HepG2 (cell line): ENCODE data around the gene PMPCB. TPM values are rescaled to one million over a fixed set of nuclear protein-coding genes. Genes with fewer than 3 reads are reported as not detected.
A peak's percentile ranks its signal among the peaks of the same experiment; 100 is the strongest.

Source experiments
- KLF9 ChIP-seq: IDR thresholded peaks from 2 replicates; pipeline ENCODE4 v1.6.1; 2016; ENCODE audit warnings: low read depth
- MEIS1 ChIP-seq: sonication (generic); formaldehyde crosslinking; IDR thresholded peaks from 2 replicates; pipeline ENCODE4 v1.9.0; 2021; ENCODE audit warnings: mild to moderate bottlenecking, missing genetic modification reagents, moderate library complexity, borderline replicate concordance
- MEIS2 ChIP-seq: sonication (generic); formaldehyde crosslinking; IDR thresholded peaks from 2 replicates; pipeline ENCODE4 v1.9.0; 2021; ENCODE audit warnings: mild to moderate bottlenecking, missing genetic modification reagents
- NCOA2 ChIP-seq: sonication (generic); formaldehyde crosslinking; IDR thresholded peaks from 2 replicates; pipeline ENCODE4 v1.8.0; 2022; ENCODE audit warnings: inconsistent platforms
- RFX1 ChIP-seq: fragments of 450-650 bp; IDR thresholded peaks from 2 replicates; pipeline ENCODE4 v1.6.1; 2017
- SP140L ChIP-seq: sonication (generic); formaldehyde crosslinking; IDR thresholded peaks from 2 replicates; pipeline ENCODE4 v1.4.0; 2020; ENCODE audit warnings: missing genetic modification reagents, borderline replicate concordance
- SRY ChIP-seq: sonication (generic); formaldehyde crosslinking; IDR thresholded peaks from 2 replicates; pipeline ENCODE4 v1.8.0; 2022; ENCODE audit warnings: mild to moderate bottlenecking, missing genetic modification reagents
- ZNF143 ChIP-seq: sonication (generic); formaldehyde crosslinking; IDR thresholded peaks from 2 replicates; pipeline ENCODE4 v1.4.0; 2020; ENCODE audit warnings: missing genetic modification reagents
- ZNF256 ChIP-seq: sonication (generic); formaldehyde crosslinking; conservative IDR thresholded peaks from 2 replicates; pipeline ENCODE4 v1.4.0; 2020; ENCODE audit warnings: missing genetic modification reagents
- ZNF331 ChIP-seq: sonication (generic); formaldehyde crosslinking; IDR thresholded peaks from 2 replicates; pipeline ENCODE4 v1.4.0; 2020; ENCODE audit warnings: missing genetic modification reagents
- ZNF335 ChIP-seq: sonication (generic); formaldehyde crosslinking; IDR thresholded peaks from 2 replicates; pipeline ENCODE4 v1.4.0; 2020; ENCODE audit warnings: missing genetic modification reagents
- ZNF337 ChIP-seq: sonication (generic); formaldehyde crosslinking; IDR thresholded peaks from 2 replicates; pipeline ENCODE4 v1.5.1; 2020; ENCODE audit warnings: missing genetic modification reagents, low read depth, mild to moderate bottlenecking, borderline replicate concordance
- ZSCAN12 ChIP-seq: sonication (generic); formaldehyde crosslinking; IDR thresholded peaks from 2 replicates; pipeline ENCODE4 v1.9.0; 2021; ENCODE audit warnings: mild to moderate bottlenecking, missing genetic modification reagents
- ZSCAN30 ChIP-seq: sonication (generic); formaldehyde crosslinking; IDR thresholded peaks from 2 replicates; pipeline ENCODE4 v1.5.0; 2020; ENCODE audit warnings: mild to moderate bottlenecking, missing genetic modification reagents
- polyA plus RNA-seq, 8 experiments: library from polyadenylated mRNA; depleted of rRNA in 3 of 8; stranded (reverse) in 7 of 8; unstranded in 1 of 8; fragments of >200 nt; fragmentation: Illumina TruSeq in 4 of 8; extraction: Trizol in 4 of 8; gene quantifications; 2 replicates each; pipeline versions ENCODE4 v1.2.1 to v1.2.3, GENCODE V29; 2011 to 2016; ENCODE audit warnings: low read depth in 4 of 8, missing spikeins in 1 of 8, mixed read lengths in 1 of 8; ENCODE audit not compliant: insufficient read depth in 1 of 8
- total RNA-seq, 5 experiments: library from RNA; depleted of rRNA; stranded (reverse); fragments of >200 nt; fragmentation: Illumina TruSeq; extraction: Trizol; gene quantifications; 2 replicates each; pipeline ENCODE4 v1.2.3, GENCODE V29; 2016; ENCODE audit warnings: low read depth in 1 of 5
- TF ChIP-seq, protein P1 (sequence below): sonication (generic); formaldehyde crosslinking; IDR thresholded peaks from 2 replicates; pipeline ENCODE4 v1.4.0; 2020; ENCODE audit warnings: missing genetic modification reagents, borderline replicate concordance
- TF ChIP-seq, protein P2 (sequence below): sonication (generic); formaldehyde crosslinking; IDR thresholded peaks from 2 replicates; pipeline ENCODE4 v1.8.1; 2022; ENCODE audit warnings: low read depth, mild to moderate bottlenecking, missing genetic modification reagents
- TF ChIP-seq, protein P3 (sequence below): sonication (generic); formaldehyde crosslinking; IDR thresholded peaks from 2 replicates; pipeline ENCODE4 v1.5.1; 2020; ENCODE audit warnings: mild to moderate bottlenecking, moderate library complexity, missing genetic modification reagents
- TF ChIP-seq, protein P4 (sequence below): sonication (generic); formaldehyde crosslinking; IDR thresholded peaks from 2 replicates; pipeline ENCODE4 v1.5.0; 2020; ENCODE audit warnings: missing genetic modification reagents

Gene PMPCB
- total and polyA plus RNA-seq, 2 of the 13 experiments (the other 11 are each of a cell fraction or from before 2014, with no cell fraction given) = 80.8 to 124 TPM

DNA sequence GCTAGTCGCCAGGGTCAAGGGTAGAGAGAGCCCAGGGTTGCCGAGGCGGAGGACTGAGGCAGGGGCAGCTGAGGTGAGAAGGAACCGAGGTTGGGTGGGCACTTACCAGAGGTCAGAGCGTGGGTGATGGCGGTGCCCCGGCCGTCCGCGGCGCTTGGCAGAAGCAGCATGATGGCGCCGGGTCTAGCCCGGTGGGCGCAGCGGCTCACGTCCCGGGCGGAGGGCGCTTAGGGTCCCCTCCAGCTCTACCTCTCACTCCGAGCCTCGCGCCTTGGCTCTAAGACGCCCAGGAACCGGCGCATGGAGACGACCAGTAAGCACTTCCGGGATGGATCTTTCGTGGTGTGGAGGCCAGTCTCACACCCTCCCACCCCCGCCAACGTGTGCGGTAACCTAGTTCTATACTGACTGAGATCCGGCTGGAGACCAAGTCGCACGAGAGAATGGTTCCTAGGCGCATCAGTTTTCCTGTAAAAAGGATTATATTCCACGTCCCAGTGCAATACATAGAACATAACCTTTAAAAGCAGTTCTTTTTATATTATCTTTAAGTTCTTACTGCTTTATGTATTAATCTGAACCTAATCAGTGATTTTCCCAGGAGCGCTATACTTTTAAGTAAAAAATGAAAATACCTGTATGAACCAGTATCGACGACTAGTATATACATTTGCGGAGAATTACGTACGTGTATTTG is 47.4 kb downstream of the PMPCB start, which contains the start of gene DNAJC2 (continued):
- TF ChIP-seq, protein P1, sequence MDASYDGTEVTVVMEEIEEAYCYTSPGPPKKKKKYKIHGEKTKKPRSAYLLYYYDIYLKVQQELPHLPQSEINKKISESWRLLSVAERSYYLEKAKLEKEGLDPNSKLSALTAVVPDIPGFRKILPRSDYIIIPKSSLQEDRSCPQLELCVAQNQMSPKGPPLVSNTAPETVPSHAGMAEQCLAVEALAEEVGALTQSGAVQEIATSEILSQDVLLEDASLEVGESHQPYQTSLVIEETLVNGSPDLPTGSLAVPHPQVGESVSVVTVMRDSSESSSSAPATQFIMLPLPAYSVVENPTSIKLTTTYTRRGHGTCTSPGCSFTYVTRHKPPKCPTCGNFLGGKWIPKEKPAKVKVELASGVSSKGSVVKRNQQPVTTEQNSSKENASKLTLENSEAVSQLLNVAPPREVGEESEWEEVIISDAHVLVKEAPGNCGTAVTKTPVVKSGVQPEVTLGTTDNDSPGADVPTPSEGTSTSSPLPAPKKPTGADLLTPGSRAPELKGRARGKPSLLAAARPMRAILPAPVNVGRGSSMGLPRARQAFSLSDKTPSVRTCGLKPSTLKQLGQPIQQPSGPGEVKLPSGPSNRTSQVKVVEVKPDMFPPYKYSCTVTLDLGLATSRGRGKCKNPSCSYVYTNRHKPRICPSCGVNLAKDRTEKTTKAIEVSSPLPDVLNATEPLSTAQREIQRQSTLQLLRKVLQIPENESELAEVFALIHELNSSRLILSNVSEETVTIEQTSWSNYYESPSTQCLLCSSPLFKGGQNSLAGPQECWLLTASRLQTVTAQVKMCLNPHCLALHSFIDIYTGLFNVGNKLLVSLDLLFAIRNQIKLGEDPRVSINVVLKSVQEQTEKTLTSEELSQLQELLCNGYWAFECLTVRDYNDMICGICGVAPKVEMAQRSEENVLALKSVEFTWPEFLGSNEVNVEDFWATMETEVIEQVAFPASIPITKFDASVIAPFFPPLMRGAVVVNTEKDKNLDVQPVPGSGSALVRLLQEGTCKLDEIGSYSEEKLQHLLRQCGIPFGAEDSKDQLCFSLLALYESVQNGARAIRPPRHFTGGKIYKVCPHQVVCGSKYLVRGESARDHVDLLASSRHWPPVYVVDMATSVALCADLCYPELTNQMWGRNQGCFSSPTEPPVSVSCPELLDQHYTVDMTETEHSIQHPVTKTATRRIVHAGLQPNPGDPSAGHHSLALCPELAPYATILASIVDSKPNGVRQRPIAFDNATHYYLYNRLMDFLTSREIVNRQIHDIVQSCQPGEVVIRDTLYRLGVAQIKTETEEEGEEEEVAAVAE (CRISPR knock-in tag) = peak; percentile 49; the same call in 1 of the 2 replicates
- TF ChIP-seq, protein P2, sequence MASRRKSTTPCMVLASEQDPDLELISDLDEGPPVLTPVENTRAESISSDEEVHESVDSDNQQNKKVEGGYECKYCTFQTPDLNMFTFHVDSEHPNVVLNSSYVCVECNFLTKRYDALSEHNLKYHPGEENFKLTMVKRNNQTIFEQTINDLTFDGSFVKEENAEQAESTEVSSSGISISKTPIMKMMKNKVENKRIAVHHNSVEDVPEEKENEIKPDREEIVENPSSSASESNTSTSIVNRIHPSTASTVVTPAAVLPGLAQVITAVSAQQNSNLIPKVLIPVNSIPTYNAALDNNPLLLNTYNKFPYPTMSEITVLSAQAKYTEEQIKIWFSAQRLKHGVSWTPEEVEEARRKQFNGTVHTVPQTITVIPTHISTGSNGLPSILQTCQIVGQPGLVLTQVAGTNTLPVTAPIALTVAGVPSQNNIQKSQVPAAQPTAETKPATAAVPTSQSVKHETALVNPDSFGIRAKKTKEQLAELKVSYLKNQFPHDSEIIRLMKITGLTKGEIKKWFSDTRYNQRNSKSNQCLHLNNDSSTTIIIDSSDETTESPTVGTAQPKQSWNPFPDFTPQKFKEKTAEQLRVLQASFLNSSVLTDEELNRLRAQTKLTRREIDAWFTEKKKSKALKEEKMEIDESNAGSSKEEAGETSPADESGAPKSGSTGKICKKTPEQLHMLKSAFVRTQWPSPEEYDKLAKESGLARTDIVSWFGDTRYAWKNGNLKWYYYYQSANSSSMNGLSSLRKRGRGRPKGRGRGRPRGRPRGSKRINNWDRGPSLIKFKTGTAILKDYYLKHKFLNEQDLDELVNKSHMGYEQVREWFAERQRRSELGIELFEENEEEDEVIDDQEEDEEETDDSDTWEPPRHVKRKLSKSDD (CRISPR knock-in tag) = peak; percentile 85; the same call in 1 of the 2 replicates
- TF ChIP-seq RFX1 = no peak
- TF ChIP-seq KLF9 (CRISPR knock-in tag) = no peak
- TF ChIP-seq ZSCAN30 (CRISPR knock-in tag) = peak; percentile 46; the same call in 1 of the 2 replicates
- peak; percentile 88 for TF ChIP-seq SRY (CRISPR knock-in tag)
- peak; percentile 71; the same call in 1 of the 2 replicates for TF ChIP-seq MEIS1
- TF ChIP-seq ZNF331 (CRISPR knock-in tag) = peak; percentile 92
- TF ChIP-seq, protein P3, sequence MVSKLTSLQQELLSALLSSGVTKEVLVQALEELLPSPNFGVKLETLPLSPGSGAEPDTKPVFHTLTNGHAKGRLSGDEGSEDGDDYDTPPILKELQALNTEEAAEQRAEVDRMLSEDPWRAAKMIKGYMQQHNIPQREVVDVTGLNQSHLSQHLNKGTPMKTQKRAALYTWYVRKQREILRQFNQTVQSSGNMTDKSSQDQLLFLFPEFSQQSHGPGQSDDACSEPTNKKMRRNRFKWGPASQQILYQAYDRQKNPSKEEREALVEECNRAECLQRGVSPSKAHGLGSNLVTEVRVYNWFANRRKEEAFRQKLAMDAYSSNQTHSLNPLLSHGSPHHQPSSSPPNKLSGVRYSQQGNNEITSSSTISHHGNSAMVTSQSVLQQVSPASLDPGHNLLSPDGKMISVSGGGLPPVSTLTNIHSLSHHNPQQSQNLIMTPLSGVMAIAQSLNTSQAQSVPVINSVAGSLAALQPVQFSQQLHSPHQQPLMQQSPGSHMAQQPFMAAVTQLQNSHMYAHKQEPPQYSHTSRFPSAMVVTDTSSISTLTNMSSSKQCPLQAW (CRISPR knock-in tag) = peak; percentile 55; the same call in 1 of the 2 replicates
- no peak for TF ChIP-seq ZNF337 (CRISPR knock-in tag)
- TF ChIP-seq, protein P4, sequence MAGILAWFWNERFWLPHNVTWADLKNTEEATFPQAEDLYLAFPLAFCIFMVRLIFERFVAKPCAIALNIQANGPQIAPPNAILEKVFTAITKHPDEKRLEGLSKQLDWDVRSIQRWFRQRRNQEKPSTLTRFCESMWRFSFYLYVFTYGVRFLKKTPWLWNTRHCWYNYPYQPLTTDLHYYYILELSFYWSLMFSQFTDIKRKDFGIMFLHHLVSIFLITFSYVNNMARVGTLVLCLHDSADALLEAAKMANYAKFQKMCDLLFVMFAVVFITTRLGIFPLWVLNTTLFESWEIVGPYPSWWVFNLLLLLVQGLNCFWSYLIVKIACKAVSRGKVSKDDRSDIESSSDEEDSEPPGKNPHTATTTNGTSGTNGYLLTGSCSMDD (CRISPR knock-in tag) = no peak
- TF ChIP-seq ZNF256 (CRISPR knock-in tag) = no peak; the same call in 1 of the 2 replicates
- peak; percentile 70 for TF ChIP-seq MEIS2 (CRISPR knock-in tag)
- 0 out of 2 replicates have a peak, but pooled peaks have one; percentile 65 for TF ChIP-seq ZSCAN12 (CRISPR knock-in tag)
- no peak for TF ChIP-seq ZNF335
- peak; percentile 44; the same call in 1 of the 2 replicates for TF ChIP-seq NCOA2 (CRISPR knock-in tag)
- TF ChIP-seq SP140L = peak; percentile 70; the same call in 1 of the 2 replicates
- TF ChIP-seq ZNF143 (CRISPR knock-in tag) = peak; percentile 64; the same call in 1 of the 2 replicates
